ENCODE measurements around the gene SLC24A3. TPM values are rescaled to one million over a fixed set of nuclear protein-coding genes. Genes with fewer than 3 reads are reported as not detected.

Gene SLC24A3
- total and polyA plus RNA-seq, 11 donors: 0.26 to 3.9 (median 0.77) TPM

DNA sequence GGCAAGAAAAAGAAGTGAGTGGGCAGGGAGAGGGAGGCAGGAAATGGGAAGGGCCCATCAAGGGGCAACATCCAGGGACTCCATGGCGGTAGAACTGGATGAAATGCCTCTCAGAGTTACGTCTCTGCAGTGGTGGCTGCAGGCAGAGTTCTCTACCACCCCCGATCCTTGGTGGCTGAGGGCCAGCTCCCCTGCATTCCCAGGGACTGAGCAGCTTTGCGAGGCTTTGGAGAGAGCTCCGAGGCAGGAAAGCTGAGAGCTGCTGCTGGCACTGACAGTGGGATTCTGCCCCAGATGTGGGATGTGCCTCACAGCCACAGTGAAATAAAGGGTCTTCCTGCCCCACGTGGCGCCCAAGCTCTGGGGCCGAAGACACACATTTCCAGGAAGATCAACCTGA lies 236.6 kb downstream of the SLC24A3 start:
- intact Hi-C loops (cut with DNase I): no loop called here
- ATAC-seq (no peak), DNase-seq (no peak)
- no peaks in the 10 kb centered on the region for H3K27me3 ChIP-seq
- H3K4me1 ChIP-seq: peaks cover 0 to 7% (median 0%) of the 10 kb centered on the region in 12 donors
- H3K9me3 ChIP-seq: peaks cover 0 to 3% (median 0%) of the 10 kb centered on the region in 12 donors
- no peak for TF ChIP-seq POLR2A (IDR thresholded peaks at IDR 0.05)
- no peaks in the 10 kb centered on the region for H3K36me3 ChIP-seq
- no peak overlapping the region for H3K4me3 ChIP-seq
- 57 to 80% (median 66%) methylated on average over 8 of the region's 8 CpGs for WGBS, 4 donors
- peak overlapping the region in 1 of 12 donors; percentile 26 for H3K27ac ChIP-seq

DNA sequence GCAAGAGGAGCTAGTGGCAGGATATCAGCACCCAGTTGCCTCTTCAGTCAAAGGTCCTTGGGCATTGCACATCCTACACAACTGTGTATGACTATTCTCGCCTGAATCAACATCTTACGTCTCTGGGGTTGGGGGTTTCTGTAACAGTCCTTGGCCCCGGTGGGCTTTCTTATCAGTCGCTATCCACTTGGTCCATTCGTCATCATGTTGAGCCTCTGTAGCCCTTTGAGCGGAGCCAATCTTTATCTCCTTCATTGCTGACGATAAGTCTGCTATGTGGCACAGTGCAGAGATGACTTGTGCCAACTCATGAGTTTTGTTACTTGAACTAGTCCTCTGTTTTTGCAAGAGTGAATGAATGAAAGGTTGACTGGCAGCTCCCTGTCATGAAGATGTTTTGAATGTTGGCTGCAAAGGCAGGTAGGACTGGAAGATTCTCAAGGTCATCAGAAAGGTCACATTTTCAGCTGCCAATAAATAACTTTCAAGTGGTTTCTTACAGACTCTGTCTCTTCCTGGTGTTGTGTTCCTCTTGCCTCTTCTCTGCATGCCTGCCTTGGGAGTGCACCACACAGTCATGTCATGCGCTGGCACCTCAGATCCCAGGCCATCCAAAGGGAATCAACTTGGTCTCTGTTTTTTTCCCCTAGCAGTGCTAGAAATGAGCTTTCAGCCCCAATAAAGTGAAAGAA lies 238.9 kb downstream of the SLC24A3 start:
- H3K36me3 ChIP-seq: no peaks in the 10 kb centered on the region
- no peak overlapping the region for H3K4me3 ChIP-seq
- intact Hi-C loops (cut with DNase I): no loop called here
- H3K9me3 ChIP-seq: no peaks in the 10 kb centered on the region
- DNase-seq (no peak), ATAC-seq (no peak)
- TF ChIP-seq, protein P1, sequence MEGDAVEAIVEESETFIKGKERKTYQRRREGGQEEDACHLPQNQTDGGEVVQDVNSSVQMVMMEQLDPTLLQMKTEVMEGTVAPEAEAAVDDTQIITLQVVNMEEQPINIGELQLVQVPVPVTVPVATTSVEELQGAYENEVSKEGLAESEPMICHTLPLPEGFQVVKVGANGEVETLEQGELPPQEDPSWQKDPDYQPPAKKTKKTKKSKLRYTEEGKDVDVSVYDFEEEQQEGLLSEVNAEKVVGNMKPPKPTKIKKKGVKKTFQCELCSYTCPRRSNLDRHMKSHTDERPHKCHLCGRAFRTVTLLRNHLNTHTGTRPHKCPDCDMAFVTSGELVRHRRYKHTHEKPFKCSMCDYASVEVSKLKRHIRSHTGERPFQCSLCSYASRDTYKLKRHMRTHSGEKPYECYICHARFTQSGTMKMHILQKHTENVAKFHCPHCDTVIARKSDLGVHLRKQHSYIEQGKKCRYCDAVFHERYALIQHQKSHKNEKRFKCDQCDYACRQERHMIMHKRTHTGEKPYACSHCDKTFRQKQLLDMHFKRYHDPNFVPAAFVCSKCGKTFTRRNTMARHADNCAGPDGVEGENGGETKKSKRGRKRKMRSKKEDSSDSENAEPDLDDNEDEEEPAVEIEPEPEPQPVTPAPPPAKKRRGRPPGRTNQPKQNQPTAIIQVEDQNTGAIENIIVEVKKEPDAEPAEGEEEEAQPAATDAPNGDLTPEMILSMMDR (IDR thresholded peaks at IDR 0.05): no peak
- no peak for TF ChIP-seq POLR2A (IDR thresholded peaks at IDR 0.05)
- H3K27me3 ChIP-seq: no peaks in the 10 kb centered on the region
- no peak overlapping the region for H3K27ac ChIP-seq
- H3K4me1 ChIP-seq: peaks cover 0 to 7% (median 0%) of the 10 kb centered on the region in 12 donors
- 44 to 55% (median 49%) methylated on average over 8 of the region's 8 CpGs for WGBS, 4 donors

DNA sequence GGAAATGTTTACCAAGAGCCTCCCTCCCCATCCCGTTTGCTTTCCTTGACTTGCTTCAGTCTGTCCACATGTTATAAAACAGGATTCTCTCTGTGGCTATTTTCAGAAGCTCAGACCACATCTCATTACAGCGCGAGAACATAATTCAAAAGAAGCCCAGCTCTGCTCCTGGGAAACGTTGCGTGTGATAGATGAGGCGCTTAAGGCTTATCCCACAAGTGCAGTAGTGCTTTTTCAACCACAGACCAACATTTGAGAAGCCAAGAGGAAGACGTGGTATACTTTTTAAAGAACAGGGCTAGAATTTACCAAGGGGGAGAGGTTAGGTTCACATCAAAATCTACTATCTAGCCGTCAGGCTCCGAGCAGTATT lies 239.5 kb downstream of the SLC24A3 start:
- DNase-seq (no peak), ATAC-seq (no peak)
- no peaks in the 10 kb centered on the region for H3K9me3 ChIP-seq
- WGBS, 4 donors: 53 to 62% (median 55%) methylated on average over 9 of the region's 9 CpGs
- TF ChIP-seq, protein P1 (IDR thresholded peaks at IDR 0.05): no peak
- no peak for TF ChIP-seq POLR2A (IDR thresholded peaks at IDR 0.05)
- peaks cover 0 to 7% (median 0%) of the 10 kb centered on the region in 12 donors for H3K4me1 ChIP-seq
- H3K27me3 ChIP-seq: no peaks in the 10 kb centered on the region
- intact Hi-C loops (cut with DNase I): no loop called here
- no peaks in the 10 kb centered on the region for H3K36me3 ChIP-seq
- H3K4me3 ChIP-seq: no peak overlapping the region
- no peak overlapping the region for H3K27ac ChIP-seq

DNA sequence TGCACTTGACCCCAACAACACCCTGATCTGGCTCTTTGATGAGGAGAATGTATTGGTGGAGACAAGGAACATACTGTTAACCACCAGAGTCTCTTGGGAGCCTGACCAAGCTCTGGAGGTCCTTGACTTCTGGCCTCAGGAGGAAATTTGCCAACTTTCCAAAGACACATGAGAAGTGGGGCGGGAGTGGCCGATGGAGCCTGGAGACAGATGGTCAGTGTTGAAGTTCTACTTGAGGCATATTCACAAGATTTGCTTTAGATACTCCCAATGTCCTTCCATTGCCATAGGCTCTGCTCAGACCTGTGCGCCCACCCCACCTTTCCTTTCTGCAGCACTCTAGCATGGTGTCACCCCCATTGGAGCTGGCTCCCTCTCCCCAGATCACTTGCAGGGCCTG lies 241.0 kb downstream of the SLC24A3 start:
- H3K4me1 ChIP-seq: peaks cover 0 to 7% (median 0%) of the 10 kb centered on the region in 12 donors
- 75 to 92% (median 84%) methylated on average over 3 of the region's 3 CpGs for WGBS, 4 donors
- no peak for DNase-seq
- H3K27me3 ChIP-seq: no peaks in the 10 kb centered on the region
- TF ChIP-seq, protein P1 (IDR thresholded peaks at IDR 0.05): no peak
- no peak for TF ChIP-seq POLR2A (IDR thresholded peaks at IDR 0.05)
- no peaks in the 10 kb centered on the region for H3K9me3 ChIP-seq
- no peak overlapping the region for H3K27ac ChIP-seq
- intact Hi-C loops (cut with DNase I): no loop called here
- H3K4me3 ChIP-seq: no peak overlapping the region
- no peak for ATAC-seq
- H3K36me3 ChIP-seq: no peaks in the 10 kb centered on the region

DNA sequence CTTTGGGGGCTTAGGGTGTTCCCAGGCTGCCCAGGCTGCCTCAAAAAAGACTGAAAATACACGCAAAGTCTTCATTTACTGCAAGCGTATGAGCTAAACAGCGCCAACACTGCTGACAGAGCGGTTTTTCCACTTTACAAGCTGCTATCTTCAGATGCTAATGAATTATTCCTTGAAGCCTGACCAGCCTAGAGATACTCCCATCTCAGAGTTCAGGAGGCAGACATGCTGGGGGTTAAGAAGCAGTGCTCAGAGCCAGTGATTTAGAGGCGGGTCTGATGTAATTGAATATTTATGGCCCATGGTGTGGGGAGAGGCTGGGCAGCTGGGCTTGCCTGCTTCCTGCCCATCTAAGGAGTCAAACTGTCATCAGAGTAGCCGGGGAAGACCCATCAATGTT lies 241.4 kb downstream of the SLC24A3 start:
- no peak for ATAC-seq
- no peak overlapping the region for H3K4me3 ChIP-seq
- intact Hi-C loops (cut with DNase I): no loop called here
- no peak for DNase-seq
- no peak overlapping the region for H3K27ac ChIP-seq
- WGBS, 4 donors: 77 to 87% (median 83%) methylated on average over 6 of the region's 6 CpGs
- no peak for TF ChIP-seq POLR2A (IDR thresholded peaks at IDR 0.05)
- TF ChIP-seq, protein P1 (IDR thresholded peaks at IDR 0.05): no peak
- H3K27me3 ChIP-seq: no peaks in the 10 kb centered on the region
- no peaks in the 10 kb centered on the region for H3K36me3 ChIP-seq
- H3K4me1 ChIP-seq: peaks cover 0 to 7% (median 0%) of the 10 kb centered on the region in 12 donors
- no peaks in the 10 kb centered on the region for H3K9me3 ChIP-seq

Data from heart left ventricle (tissue), 16 donors.